Measurements from ENCODE around the gene TAOK1.

TAOK1 gene

DNA sequence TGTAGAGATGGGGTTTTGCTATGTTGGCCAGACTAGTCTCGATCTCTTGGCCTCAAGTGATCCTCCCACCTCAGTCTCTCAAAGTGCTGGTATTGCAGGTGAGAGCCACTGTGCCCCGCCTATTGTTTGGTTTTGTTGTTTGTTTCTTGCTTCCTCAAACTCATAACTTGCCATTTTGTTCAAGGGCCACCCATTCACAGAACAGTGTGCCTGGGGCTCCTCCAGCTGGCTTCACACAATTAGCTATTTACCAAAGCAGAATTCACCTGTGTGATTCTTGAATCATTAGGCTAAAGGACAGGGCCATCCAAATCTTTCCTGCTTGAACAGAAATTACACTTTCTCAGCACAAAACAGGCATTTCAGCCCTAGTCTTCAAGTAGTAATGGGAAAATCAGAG is 169.5 kb downstream of the TAOK1 start:
- H3K9me3 ChIP-seq (ENCODE audit: control insufficient read depth, insufficient read depth, low read length), result no peaks in the 10 kb centered on the region
- H3K4me1 ChIP-seq (ENCODE audit: insufficient read depth, low read length), result no peaks in the 10 kb centered on the region
- H3K9ac ChIP-seq (ENCODE audit: low read depth, low read length), result no peak overlapping the region
- no peaks in the 10 kb centered on the region for H3K36me3 ChIP-seq (ENCODE audit: insufficient read depth, low read length)

GRCh38 chr17:29560316-29560715 is 170.2 kb downstream of the TAOK1 start:
- H3K9me3 ChIP-seq (ENCODE audit: control insufficient read depth, insufficient read depth, low read length), result no peaks in the 10 kb centered on the region
- H3K9ac ChIP-seq (ENCODE audit: low read depth, low read length), result no peak overlapping the region
- H3K36me3 ChIP-seq (ENCODE audit: insufficient read depth, low read length), result no peaks in the 10 kb centered on the region
- H3K4me1 ChIP-seq (ENCODE audit: insufficient read depth, low read length), result peaks cover under 1% of the 10 kb centered on the region; the same call in 1 of the 2 replicates

GRCh38 chr17:29561554-29562517 is 171.7 kb downstream of the TAOK1 start:
- Histone ChIP-seq H3K9me3 (ENCODE audit: control insufficient read depth, insufficient read depth, low read length) (no peaks in the 10 kb centered on the region), H3K36me3 (ENCODE audit: insufficient read depth, low read length) (no peaks in the 10 kb centered on the region), H3K9ac (ENCODE audit: low read depth, low read length) (no peak overlapping the region), H3K4me1 (ENCODE audit: insufficient read depth, low read length) (peaks cover 6% of the 10 kb centered on the region; the same call in 1 of the 2 replicates)

DNA sequence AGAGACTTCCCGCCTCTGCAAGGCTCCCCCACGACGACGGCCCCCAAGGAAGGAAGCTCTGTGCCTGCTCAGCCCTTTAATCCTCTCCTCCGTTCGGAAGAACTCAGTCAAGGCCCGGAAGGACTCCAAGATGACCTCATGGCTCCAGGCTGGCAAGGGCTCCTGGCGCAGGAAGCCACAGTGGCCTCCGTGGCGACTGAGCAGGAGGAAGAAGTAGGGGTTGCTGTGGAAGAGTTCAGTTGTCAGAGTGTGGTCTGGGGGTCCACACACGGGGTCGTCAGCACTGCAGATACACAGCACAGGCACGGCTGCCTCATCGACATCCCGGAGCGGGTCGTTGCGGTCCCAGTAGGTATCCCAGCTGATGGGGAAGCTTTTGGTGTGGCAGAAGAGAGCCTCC is 172.5 kb downstream of the TAOK1 start:
- H3K36me3 ChIP-seq (ENCODE audit: insufficient read depth, low read length), result no peaks in the 10 kb centered on the region
- H3K9ac ChIP-seq (ENCODE audit: low read depth, low read length), result no peak overlapping the region
- H3K9me3 ChIP-seq (ENCODE audit: control insufficient read depth, insufficient read depth, low read length), result no peaks in the 10 kb centered on the region
- H3K4me1 ChIP-seq (ENCODE audit: insufficient read depth, low read length), result peaks cover 6% of the 10 kb centered on the region; the same call in 1 of the 2 replicates

GRCh38 chr17:29563816-29564215 is 173.7 kb downstream of the TAOK1 start:
- Histone ChIP-seq H3K9me3 (ENCODE audit: control insufficient read depth, insufficient read depth, low read length) (no peaks in the 10 kb centered on the region), H3K4me1 (ENCODE audit: insufficient read depth, low read length) (peaks cover 6% of the 10 kb centered on the region; the same call in 1 of the 2 replicates), H3K36me3 (ENCODE audit: insufficient read depth, low read length) (no peaks in the 10 kb centered on the region), H3K9ac (ENCODE audit: low read depth, low read length) (no peak overlapping the region)

GRCh38 chr17:29565643-29566472 is 175.7 kb downstream of the TAOK1 start:
- no peaks in the 10 kb centered on the region for H3K9me3 ChIP-seq (ENCODE audit: control insufficient read depth, insufficient read depth, low read length)
- no peaks in the 10 kb centered on the region for H3K36me3 ChIP-seq (ENCODE audit: insufficient read depth, low read length)
- H3K9ac ChIP-seq (ENCODE audit: low read depth, low read length), result peak overlapping the region; percentile 54
- peaks cover 6% of the 10 kb centered on the region; the same call in 1 of the 2 replicates for H3K4me1 ChIP-seq (ENCODE audit: insufficient read depth, low read length)

DNA sequence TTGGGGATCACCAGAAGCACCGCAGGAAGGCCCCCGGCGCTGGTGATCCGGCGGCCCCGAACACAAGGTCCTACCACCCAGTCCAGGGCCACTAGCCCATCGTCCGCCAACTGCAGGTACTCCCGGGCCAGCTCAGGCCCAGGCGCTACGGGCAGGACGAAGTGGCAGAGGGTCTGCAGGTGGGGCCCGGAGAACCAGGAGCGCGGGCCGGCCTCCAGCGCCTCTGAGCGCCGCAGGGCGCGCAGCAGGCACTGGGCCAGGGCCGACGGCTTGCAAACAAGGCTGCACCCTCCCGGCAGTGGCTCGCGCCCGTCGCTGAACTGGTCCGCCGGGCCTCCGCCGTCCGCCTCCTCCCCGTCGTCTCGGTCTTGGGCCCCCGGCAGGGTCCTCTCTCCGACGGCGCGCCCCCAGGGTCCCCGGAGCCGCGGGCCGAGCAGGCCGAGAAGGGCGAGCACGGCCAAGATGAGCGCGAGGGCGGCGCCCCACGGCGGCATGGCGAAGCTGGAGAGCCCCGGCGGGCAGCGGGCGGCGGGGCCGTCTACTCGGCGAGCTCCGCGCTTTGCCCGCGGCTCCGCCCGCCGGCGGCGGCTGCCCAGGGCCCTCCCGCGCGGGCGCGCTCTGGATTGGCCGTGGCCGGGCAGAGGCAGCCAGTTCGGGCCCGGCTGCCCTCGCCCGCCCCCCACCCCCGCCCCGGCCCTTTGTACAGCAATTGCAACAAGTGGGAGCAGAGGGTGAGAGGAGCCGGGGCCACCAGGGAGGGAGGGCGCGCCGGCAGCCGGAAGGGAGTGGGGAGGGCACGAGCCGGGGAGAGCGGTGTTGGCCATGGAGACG is 176.5 kb downstream of the TAOK1 start, which contains the start of gene ABHD15:
Gene ABHD15, minus strand, starts transcription at position 565 of the 831 bp plus-strand sequence. Its CDS starts 71 bp downstream, at position 494.
- Histone ChIP-seq H3K4me1 (ENCODE audit: insufficient read depth, low read length) (peaks cover 6% of the 10 kb centered on the region; the same call in 1 of the 2 replicates), H3K36me3 (ENCODE audit: insufficient read depth, low read length) (no peaks in the 10 kb centered on the region), H3K9ac (ENCODE audit: low read depth, low read length) (peak within 1 kb of the TSS; percentile 54), H3K9me3 (ENCODE audit: control insufficient read depth, insufficient read depth, low read length) (no peaks in the 10 kb centered on the region)

GRCh38 chr17:29567304-29567553 is 177.1 kb downstream of the TAOK1 start:
- peaks cover 7% of the 10 kb centered on the region; the same call in 1 of the 2 replicates for H3K4me1 ChIP-seq (ENCODE audit: insufficient read depth, low read length)
- peak overlapping the region; percentile 54; the same call in 1 of the 2 replicates for H3K9ac ChIP-seq (ENCODE audit: low read depth, low read length)
- H3K36me3 ChIP-seq (ENCODE audit: insufficient read depth, low read length), result no peaks in the 10 kb centered on the region
- no peaks in the 10 kb centered on the region for H3K9me3 ChIP-seq (ENCODE audit: control insufficient read depth, insufficient read depth, low read length)

- Histone ChIP-seq H3K36me3 (ENCODE audit: insufficient read depth, low read length) (no peaks in the 10 kb centered on the region), H3K4me1 (ENCODE audit: insufficient read depth, low read length) (peaks cover 8% of the 10 kb centered on the region; the same call in 1 of the 2 replicates), H3K9me3 (ENCODE audit: control insufficient read depth, insufficient read depth, low read length) (no peaks in the 10 kb centered on the region), H3K9ac (ENCODE audit: low read depth, low read length) (peak overlapping the region; percentile 54)
Measured at GRCh38 chr17:29567554-29568330, 177.6 kb downstream of the TAOK1 start.

- Histone ChIP-seq H3K4me1 (ENCODE audit: insufficient read depth, low read length) (peaks cover 8% of the 10 kb centered on the region; the same call in 1 of the 2 replicates), H3K9ac (ENCODE audit: low read depth, low read length) (peak within 1 kb of the TSS; percentile 59), H3K9me3 (ENCODE audit: control insufficient read depth, insufficient read depth, low read length) (no peaks in the 10 kb centered on the region), H3K36me3 (ENCODE audit: insufficient read depth, low read length) (no peaks in the 10 kb centered on the region)
Measured at GRCh38 chr17:29568331-29569244, 178.4 kb downstream of the TAOK1 start, which contains the start of gene TP53I13. Gene TP53I13, plus strand, starts transcription at chr17:29568701. Its CDS starts 58 bp downstream, at chr17:29568759.

DNA sequence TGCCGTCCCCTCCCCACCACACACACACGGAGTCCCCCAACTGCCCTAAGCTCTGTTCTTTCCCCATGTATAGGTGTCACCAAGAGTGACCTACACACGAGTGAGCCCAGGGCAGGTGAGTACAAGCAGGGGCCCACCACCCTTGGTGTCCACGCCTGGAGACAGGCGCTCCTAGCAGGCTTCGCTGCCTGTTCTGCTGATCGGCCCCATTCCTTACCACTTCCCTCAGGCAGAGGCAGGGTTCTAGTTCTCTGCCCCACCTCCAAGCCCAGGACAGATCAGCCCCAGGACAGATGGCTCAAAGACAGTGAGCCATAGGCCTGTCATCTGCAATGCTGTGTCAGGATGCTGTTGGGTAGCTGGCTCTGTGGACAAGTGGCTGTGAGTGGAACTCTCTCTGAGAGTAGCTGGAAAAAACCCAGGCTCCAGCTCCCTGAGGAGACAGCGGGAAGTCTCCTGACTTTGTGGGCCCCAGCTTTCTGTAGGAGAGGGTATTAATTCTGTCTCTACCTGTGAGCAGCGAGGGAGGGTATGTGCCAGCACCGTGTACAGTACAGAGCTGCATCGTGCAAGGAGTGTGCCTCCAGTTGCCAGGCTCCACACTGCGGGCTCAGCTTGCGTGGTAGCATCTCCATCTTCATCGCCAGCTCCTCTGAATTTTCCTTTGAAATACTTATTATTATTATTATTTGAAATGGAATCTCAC is 179.2 kb downstream of the TAOK1 start:
- H3K9ac ChIP-seq (ENCODE audit: low read depth, low read length), result peak overlapping the region; percentile 59

DNA sequence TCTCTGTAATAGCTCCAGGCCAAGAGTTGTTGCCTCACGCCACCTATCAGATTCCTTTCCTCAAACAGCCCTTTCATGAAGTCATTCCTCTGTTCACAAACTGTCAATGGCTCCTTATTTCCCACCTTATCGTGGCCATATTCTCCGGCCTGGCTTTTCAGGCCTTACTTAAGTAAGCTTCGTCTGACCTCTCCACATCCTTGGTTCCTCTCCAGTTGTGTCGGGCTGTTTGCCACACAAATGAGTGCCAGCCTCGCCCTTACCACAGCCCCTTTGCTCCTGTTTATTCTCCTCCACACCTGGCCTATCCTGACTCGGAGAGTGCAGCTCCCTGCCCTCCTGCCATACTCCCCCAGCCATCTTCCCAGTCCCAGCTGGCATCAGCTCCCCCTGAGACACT is 180.4 kb downstream of the TAOK1 start:
- Histone ChIP-seq H3K9ac (ENCODE audit: low read depth, low read length) (no peak overlapping the region), H3K36me3 (ENCODE audit: insufficient read depth, low read length) (no peaks in the 10 kb centered on the region), H3K4me1 (ENCODE audit: insufficient read depth, low read length) (peaks cover 6% of the 10 kb centered on the region; the same call in 1 of the 2 replicates), H3K9me3 (ENCODE audit: control insufficient read depth, insufficient read depth, low read length) (no peaks in the 10 kb centered on the region)

More for the DNA sequence above, 179.2 kb downstream of the TAOK1 start:
- Histone ChIP-seq H3K36me3 (ENCODE audit: insufficient read depth, low read length) (no peaks in the 10 kb centered on the region), H3K9me3 (ENCODE audit: control insufficient read depth, insufficient read depth, low read length) (no peaks in the 10 kb centered on the region), H3K4me1 (ENCODE audit: insufficient read depth, low read length) (peaks cover 8% of the 10 kb centered on the region; the same call in 1 of the 2 replicates)

All from ES-I3 (cell line).